HG02588 (cell line): ENCODE results near the gene COPS3.

Experiments
- ATAC-seq: cut with Tn5 transposase; IDR thresholded peaks from one replicate; pipeline ENCODE4 v1.9.1; 2021; ENCODE audit warnings: mild to moderate bottlenecking, moderate library complexity; ENCODE audit not compliant: unreplicated experiment

COPS3 gene

GRCh38 chr17:17252149-17252661 is 28.8 kb downstream of the COPS3 start:
- no peak for ATAC-seq

GRCh38 chr17:17246879-17247278 is 34.2 kb downstream of the COPS3 start:
- ATAC-seq, result no peak

- no peak for ATAC-seq
Measured at GRCh38 chr17:17243163-17243562, 37.9 kb downstream of the COPS3 start.

- ATAC-seq, result no peak
Measured at GRCh38 chr17:17242246-17242645, 38.8 kb downstream of the COPS3 start.

GRCh38 chr17:17241656-17242055 is 39.4 kb downstream of the COPS3 start:
- no peak for ATAC-seq

- ATAC-seq, result no peak
Measured at GRCh38 chr17:17239832-17240231, 41.2 kb downstream of the COPS3 start.

GRCh38 chr17:17237026-17237799 is 43.8 kb downstream of the COPS3 start, which contains the start of gene FLCN:
Gene FLCN (minus strand): TSS chr17:17237168. CDS start chr17:17228137, 9,031 bp downstream.
- peak; percentile 80 for ATAC-seq

- ATAC-seq, result peak; percentile 11
Measured at GRCh38 chr17:17236295-17237025, 44.6 kb downstream of the COPS3 start.

- ATAC-seq, result no peak
Measured at GRCh38 chr17:17235212-17236174, 45.6 kb downstream of the COPS3 start.

- ATAC-seq, result no peak
Measured at GRCh38 chr17:17232303-17232621, 48.8 kb downstream of the COPS3 start.

GRCh38 chr17:17231621-17232302 is 49.3 kb downstream of the COPS3 start:
- ATAC-seq, result no peak

- no peak for ATAC-seq
Measured at GRCh38 chr17:17229416-17230384, 51.3 kb downstream of the COPS3 start.

- no peak for ATAC-seq
Measured at GRCh38 chr17:17228521-17229279, 52.3 kb downstream of the COPS3 start.

- no peak for ATAC-seq
Measured at GRCh38 chr17:17227608-17228520, 53.2 kb downstream of the COPS3 start.

GRCh38 chr17:17226451-17227265 is 54.4 kb downstream of the COPS3 start:
- no peak for ATAC-seq

GRCh38 chr17:17225901-17226300 is 55.1 kb downstream of the COPS3 start:
- no peak for ATAC-seq

- ATAC-seq, result no peak
Measured at GRCh38 chr17:17224137-17224536, 56.9 kb downstream of the COPS3 start.
